Activated CD4-positive, alpha-beta memory T cell treated with anti-CD3 and anti-CD28 coated beads for 36 hours (primary cell): Measurements from ENCODE around the gene TOM1L2. TPM values are rescaled to one million over a fixed set of nuclear protein-coding genes. Genes with fewer than 3 reads are reported as not detected.
"Not testable (repeated sequence)": the region's sequence is repeated elsewhere in the genome, so short reads cannot be mapped to it uniquely, and the experiment has no call there.

Experiments used
- CTCF ChIA-PET: fragments of 350-600 bp; sonication (Branson Sonifier 250); formaldehyde crosslinking; loops from one replicate; lab custom pipeline; 2021; ENCODE audit warnings: antibody characterized with exemption, inconsistent platforms; lab: Charles Lee
- POLR2A ChIA-PET: fragments of 350-600 bp; sonication (Branson Sonifier 250); formaldehyde crosslinking; loops from one replicate; lab custom pipeline; 2021; ENCODE audit warnings: antibody characterized with exemption; lab: Charles Lee
- DNase-seq: peaks from one replicate; pipeline ENCODE4 v3.0.0-alpha.2; 2020
- H3K27ac Mint-ChIP-seq: one replicate; pipeline ENCODE4 v1.8.0; 2021; ENCODE audit warnings: mixed read lengths
- H3K27me3 Mint-ChIP-seq: one replicate; pipeline ENCODE4 v1.8.0; 2021; ENCODE audit warnings: mixed read lengths
- H3K36me3 Mint-ChIP-seq: one replicate; pipeline ENCODE4 v1.8.0; 2021; ENCODE audit warnings: mixed read lengths
- H3K4me1 Mint-ChIP-seq: one replicate; pipeline ENCODE4 v1.8.0; 2021; ENCODE audit warnings: low read depth, mixed read lengths
- H3K4me3 Mint-ChIP-seq: one replicate; pipeline ENCODE4 v1.8.0; 2021; ENCODE audit warnings: mild to moderate bottlenecking, mixed read lengths
- H3K9me3 Mint-ChIP-seq: one replicate; pipeline ENCODE4 v1.8.0; 2021; ENCODE audit warnings: mixed read lengths
- intact Hi-C: fragments of 100-400 bp; cut with micrococcal nuclease; formaldehyde crosslinking; loops from one replicate; pipeline ENCODE4 v1.15.1; 2023
- total RNA-seq, 2 experiments: library from RNA; stranded (reverse); gene quantifications; one replicate each; pipeline ENCODE4 v1.2.3, GENCODE V29; 2021

TOM1L2 gene
- total RNA-seq, 2 experiments from 2014 or later: 11.1 to 12.7 TPM

DNA sequence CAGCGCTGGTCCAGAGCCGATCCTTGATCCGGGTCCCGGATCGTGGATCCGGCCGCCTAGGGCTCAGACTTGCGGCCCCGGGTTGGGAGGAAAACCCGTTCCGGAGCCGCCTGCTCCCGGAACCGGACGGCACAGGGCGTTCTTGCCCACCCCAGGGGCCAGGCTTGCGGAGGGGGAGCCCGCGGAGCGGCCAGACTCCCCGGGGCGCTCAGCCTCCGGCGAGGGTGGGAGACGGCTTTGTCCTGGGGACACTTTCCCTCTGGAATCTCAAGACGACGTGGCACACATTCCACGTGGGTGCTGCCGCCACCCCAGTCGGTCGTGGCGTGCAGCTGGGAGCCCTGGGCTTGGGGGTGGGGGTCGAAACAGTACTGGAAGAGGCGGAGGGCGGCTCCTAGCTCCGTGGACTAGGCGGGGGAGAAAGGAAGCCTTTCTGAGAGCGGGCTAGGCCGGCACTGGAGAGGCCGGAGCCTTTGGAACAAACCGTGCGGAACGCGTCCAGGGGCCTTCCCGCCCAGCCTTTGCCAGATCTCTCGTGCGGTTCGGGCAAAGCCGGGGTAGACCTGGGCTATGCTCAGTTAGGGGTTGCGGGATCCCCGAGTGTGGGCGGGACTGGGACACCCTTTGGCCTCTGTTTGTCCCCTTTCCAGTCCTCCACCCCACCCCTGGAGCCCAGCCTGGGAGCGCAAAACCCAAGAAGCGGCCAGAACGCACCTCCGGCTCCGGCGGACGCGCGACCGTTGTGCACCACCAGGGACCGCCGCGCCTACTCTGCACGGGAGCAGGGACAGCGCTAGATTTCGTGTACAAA, 161.9 kb downstream of the TOM1L2 start:
- no peak for DNase-seq
- intact Hi-C loops: no loop called here
- POLR2A ChIA-PET: interaction anchor here (1.4 kb wide), 1 partner anchor 44 kb away, joined by 3 read pairs; no protein-coding TSS in a partner anchor
- CTCF ChIA-PET: interaction anchor here (9.5 kb wide), 1 partner anchor 48 kb away, joined by 173 read pairs; no protein-coding TSS in a partner anchor
- Mint-ChIP-seq H3K4me3 (no peak overlapping the region), H3K27ac (no peak overlapping the region), H3K27me3 (no peaks in the 10 kb centered on the region), H3K9me3 (no peaks in the 10 kb centered on the region), H3K4me1 (peaks cover 4% of the 10 kb centered on the region), H3K36me3 (peaks cover 21% of the 10 kb centered on the region)

DNA sequence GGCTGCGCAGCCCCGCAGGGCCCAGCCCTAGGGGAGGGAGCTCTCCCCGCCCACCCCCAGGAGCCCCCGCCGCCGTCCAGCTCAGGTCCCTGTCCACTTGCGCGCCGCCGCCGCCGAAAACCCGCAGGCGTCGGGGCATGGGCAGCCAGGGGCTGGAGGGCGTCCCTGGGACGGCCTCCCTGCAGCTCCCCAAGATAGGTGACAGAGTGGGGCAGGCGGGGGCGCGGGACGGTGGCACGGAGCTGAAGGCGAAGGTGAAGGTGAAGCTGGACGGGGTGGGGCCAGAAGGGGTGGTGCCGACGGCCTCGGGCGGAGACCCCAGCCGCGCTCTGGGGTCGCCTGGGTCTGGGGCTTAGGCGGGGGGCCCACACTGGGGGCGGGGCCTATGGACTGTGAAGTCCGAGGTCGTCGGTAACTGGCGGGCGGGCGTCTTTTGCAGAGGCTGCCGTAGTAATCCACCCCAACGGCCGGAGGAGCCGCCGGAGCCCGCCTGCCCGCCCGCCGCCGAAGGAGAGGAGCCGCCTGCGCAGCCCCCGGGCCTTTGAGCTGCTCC, 162.6 kb downstream of the TOM1L2 start:
- H3K27ac Mint-ChIP-seq: no peak overlapping the region
- ChIA-PET POLR2A (interaction anchor here (1.0 to 1.4 kb wide), 2 partner anchors 26 to 44 kb away, joined by 3 read pairs; no protein-coding TSS in a partner anchor), CTCF (interaction anchor here (9.5 kb wide), 1 partner anchor 49 kb away, joined by 173 read pairs; no protein-coding TSS in a partner anchor)
- no peaks in the 10 kb centered on the region for H3K9me3 Mint-ChIP-seq
- H3K36me3 Mint-ChIP-seq: peaks cover 18% of the 10 kb centered on the region
- intact Hi-C loops: no loop called here
- DNase-seq: no peak
- H3K27me3 Mint-ChIP-seq: no peaks in the 10 kb centered on the region
- H3K4me1 Mint-ChIP-seq: peaks cover 4% of the 10 kb centered on the region
- no peak overlapping the region for H3K4me3 Mint-ChIP-seq

DNA sequence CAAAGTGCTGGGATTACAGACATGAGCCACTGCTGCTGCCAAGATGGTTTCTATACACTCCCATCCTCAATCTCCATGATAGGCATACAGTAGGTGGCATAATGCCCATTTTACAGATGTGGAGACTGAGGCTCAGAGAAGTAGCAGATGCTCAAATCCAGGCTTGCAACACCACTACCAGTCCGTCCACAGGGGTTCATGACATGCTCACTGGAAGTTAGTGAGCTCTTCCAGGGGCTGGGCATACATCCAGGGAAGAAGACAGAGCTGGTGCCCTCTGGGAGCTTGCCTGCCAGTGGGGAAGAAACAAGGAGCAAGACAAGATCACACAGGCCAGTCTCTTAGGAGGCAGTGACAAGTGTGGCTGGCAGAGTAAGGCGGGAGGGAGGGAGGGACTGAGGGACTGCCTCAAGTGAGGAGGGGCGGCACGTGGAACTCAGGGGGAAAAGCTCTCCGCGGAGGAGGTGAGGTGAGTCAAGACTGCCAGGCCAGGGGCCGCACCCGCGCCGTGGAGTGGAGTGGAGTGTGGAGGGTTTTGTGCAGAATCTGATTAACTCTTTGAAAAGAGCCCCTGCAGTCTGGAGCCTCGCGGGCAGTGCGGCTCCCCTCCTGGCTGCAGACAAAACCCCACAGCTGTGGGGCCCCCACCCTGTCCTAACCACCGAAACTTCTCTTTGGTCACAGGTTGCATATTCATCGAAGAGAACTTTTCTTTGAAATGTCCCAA, 163.3 kb downstream of the TOM1L2 start:
- ChIA-PET POLR2A (interaction anchor here (1.0 to 1.4 kb wide), 3 partner anchors 27 to 45 kb away, joined by 3 read pairs; no protein-coding TSS in a partner anchor), CTCF (interaction anchor here (1.2 to 9.5 kb wide), 2 partner anchors 50 to 127 kb away, joined by 4 to 173 read pairs; no protein-coding TSS in a partner anchor)
- Mint-ChIP-seq H3K4me3 (no peak overlapping the region), H3K36me3 (peaks cover 18% of the 10 kb centered on the region), H3K27ac (no peak overlapping the region), H3K27me3 (no peaks in the 10 kb centered on the region), H3K9me3 (no peaks in the 10 kb centered on the region), H3K4me1 (peaks cover 4% of the 10 kb centered on the region)
- peak; percentile 26 for DNase-seq
- intact Hi-C loops: no loop called here

DNA sequence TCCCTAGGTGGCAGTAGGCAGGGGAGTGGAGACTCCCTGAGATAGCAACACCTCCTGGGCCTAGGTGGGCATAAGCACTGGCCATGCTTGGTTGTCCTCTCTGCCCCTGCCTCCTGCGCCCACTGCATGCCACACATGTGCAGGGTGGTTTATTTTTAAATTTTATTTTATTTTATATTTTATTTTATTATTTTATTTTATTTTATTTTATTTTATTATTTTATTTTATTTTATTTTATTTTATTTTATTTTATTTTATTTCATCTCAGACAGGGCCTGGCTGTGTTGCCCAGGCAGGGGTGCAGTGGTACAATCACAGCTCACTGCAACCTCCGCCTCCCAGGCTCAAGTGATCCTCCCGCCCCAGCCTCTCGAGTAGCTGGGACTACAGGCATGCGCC, 164.0 kb downstream of the TOM1L2 start:
- H3K4me1 Mint-ChIP-seq: not testable (repeated sequence)
- ChIA-PET CTCF (interaction anchor here (1.2 to 9.5 kb wide), 2 partner anchors 51 to 126 kb away, joined by 4 to 173 read pairs; no protein-coding TSS in a partner anchor), POLR2A (interaction anchor here (1.4 kb wide), 1 partner anchor 41 kb away, joined by 3 read pairs; no protein-coding TSS in a partner anchor)

DNA sequence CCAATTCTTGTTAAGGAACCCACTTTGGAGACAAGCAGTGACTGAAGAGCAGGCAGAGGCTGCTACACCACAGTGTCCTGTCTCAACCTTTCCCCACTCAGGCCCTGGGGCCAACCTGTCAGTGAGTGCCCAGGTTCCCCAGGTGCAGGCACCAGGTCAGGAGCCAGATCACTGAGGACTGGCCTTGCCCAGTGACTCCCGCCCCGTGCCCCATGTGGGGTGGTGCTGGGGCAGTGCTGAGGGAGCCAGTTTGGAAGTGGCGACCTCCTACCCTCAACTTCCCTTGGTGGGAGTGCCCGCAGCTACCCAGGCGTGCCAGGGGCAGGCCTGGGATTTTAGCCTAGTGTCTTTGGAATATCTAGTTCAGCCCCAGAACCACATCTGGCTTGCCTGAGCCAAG, 164.8 kb downstream of the TOM1L2 start:
- POLR2A ChIA-PET: interaction anchor here (1.4 kb wide), 1 partner anchor 40 kb away, joined by 3 read pairs; no protein-coding TSS in a partner anchor
- Mint-ChIP-seq H3K36me3 (peaks cover 14% of the 10 kb centered on the region), H3K4me3 (no peak overlapping the region), H3K9me3 (no peaks in the 10 kb centered on the region), H3K4me1 (peaks cover 4% of the 10 kb centered on the region), H3K27ac (no peak overlapping the region), H3K27me3 (no peaks in the 10 kb centered on the region)
- intact Hi-C loops: no loop called here
- no peak for DNase-seq
- CTCF ChIA-PET: interaction anchor here (1.2 to 9.5 kb wide), 2 partner anchors 51 to 126 kb away, joined by 4 to 173 read pairs; no protein-coding TSS in a partner anchor

More for the DNA sequence above, 164.0 kb downstream of the TOM1L2 start:
- H3K9me3 Mint-ChIP-seq, H3K4me3 Mint-ChIP-seq, DNase-seq, H3K27me3 Mint-ChIP-seq, intact Hi-C loops, H3K27ac Mint-ChIP-seq: not testable (repeated sequence)
- peaks cover 19% of the 10 kb centered on the region for H3K36me3 Mint-ChIP-seq

DNA sequence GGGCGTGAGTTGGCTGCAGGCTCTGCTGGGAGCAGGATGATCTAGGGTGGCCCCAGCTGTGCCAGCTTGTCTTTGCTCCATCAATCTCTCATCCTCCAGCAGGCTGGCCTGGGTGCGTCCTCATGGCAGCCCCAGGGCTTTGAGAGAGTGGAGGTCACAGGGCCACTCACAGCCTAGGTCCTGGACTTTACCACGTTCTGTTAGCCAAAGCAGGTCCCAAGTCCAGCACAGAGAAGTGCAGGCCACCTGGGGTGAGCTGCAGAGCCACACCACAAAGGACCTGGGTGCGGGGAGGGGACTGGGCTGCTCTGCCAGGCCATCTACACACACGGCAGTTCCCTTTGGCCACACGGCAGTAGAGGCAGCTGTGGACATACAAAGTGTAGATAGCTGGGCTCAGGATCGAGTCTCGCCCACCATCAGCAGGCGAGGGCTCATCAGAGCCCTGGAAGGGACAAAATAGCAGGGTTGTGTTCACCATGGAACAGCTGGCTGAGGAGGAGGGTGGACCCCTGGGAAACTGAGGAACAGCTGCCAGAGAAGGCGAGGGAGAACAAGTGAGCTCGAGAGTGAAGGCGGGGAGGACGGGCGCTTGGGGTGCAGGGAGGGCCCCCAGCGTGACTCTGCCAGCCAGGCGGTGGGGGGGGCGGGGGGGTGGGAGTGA, 165.5 kb downstream of the TOM1L2 start:
- Mint-ChIP-seq H3K27ac (no peak overlapping the region), H3K4me1 (peaks cover 4% of the 10 kb centered on the region), H3K9me3 (no peaks in the 10 kb centered on the region), H3K4me3 (no peak overlapping the region), H3K36me3 (peaks cover 13% of the 10 kb centered on the region), H3K27me3 (no peaks in the 10 kb centered on the region)
- DNase-seq: no peak
- ChIA-PET POLR2A (interaction anchor here (0.6 to 1.0 kb wide), 2 partner anchors 21 to 30 kb away, joined by 3 read pairs; partner anchors contain the start of gene SREBF1), CTCF (no interaction called here)
- intact Hi-C loops: no loop called here

DNA sequence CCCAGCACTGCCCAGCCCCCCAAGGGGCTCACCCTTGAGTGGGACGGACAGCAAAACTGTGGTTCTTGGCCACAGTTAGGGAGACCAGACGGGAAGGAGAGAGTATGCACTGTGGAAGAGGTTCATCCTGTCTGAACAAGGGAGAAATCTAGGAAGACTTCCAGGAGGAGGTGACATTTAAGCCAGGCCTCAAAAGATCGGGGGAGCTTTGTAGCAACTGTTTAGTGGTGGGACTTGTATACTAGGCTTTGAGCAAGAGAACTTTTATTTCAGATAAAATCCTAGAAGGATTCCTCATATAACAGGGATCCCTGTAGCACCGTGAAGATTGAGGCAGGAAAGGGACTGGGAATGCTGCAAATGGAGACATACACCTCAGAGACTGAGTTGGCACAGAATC, 166.2 kb downstream of the TOM1L2 start:
- CTCF ChIA-PET: no interaction called here
- no peaks in the 10 kb centered on the region for H3K27me3 Mint-ChIP-seq
- H3K27ac Mint-ChIP-seq: no peak overlapping the region
- POLR2A ChIA-PET: interaction anchor here (0.6 to 1.0 kb wide), 2 partner anchors 22 to 30 kb away, joined by 3 read pairs; partner anchors contain the start of gene SREBF1
- no peak for DNase-seq
- peaks cover 4% of the 10 kb centered on the region for H3K4me1 Mint-ChIP-seq
- intact Hi-C loops: no loop called here
- H3K4me3 Mint-ChIP-seq: no peak overlapping the region
- peaks cover 10% of the 10 kb centered on the region for H3K36me3 Mint-ChIP-seq
- H3K9me3 Mint-ChIP-seq: no peaks in the 10 kb centered on the region

DNA sequence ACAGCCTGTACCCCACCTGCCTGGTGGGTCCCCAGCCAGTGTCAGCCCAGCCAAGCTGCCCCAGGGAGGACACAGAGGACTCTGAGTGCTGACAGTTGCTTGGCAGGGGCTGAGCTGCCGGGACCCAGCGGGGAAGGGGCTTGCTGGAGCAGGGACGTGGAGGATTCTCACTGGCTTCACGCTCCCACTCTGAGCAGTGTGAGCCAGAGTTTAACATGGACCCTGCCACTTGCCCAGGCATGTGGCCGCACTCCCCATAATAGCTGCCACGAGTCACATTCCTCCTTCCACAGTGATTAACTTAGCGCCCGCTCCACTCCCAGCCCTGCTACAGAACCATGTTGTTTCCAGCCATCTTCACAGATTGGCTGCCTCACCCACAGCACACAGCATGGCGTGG, 166.6 kb downstream of the TOM1L2 start:
- H3K4me1 Mint-ChIP-seq: peaks cover 4% of the 10 kb centered on the region
- H3K4me3 Mint-ChIP-seq: no peak overlapping the region
- peaks cover 9% of the 10 kb centered on the region for H3K36me3 Mint-ChIP-seq
- no peaks in the 10 kb centered on the region for H3K27me3 Mint-ChIP-seq
- no peaks in the 10 kb centered on the region for H3K9me3 Mint-ChIP-seq
- ChIA-PET POLR2A (no interaction called here), CTCF (no interaction called here)
- no peak for DNase-seq
- no peak overlapping the region for H3K27ac Mint-ChIP-seq
- intact Hi-C loops: no loop called here

DNA sequence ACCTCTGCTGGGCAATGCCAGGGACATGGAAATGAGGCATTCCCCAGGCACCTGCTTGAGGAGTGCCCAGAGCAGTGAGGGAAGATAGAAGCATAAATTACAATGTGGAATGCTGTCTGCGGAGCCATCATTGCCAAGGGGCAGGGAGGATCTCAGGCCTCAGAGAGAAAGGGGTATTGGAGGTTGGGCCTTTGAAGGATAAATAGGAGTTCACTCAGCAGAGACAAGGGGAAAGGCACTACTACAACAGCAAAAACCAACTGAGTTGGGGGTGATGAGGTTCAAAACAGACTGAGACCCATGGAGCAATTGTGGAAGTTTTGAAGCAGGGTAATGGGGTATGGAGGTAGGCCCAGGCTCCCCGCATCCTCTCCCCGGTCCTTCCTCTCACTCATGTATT, 168.2 kb downstream of the TOM1L2 start:
- H3K4me3 Mint-ChIP-seq: no peak overlapping the region
- H3K36me3 Mint-ChIP-seq: peaks cover 4% of the 10 kb centered on the region
- H3K27me3 Mint-ChIP-seq: no peaks in the 10 kb centered on the region
- H3K9me3 Mint-ChIP-seq: no peaks in the 10 kb centered on the region
- H3K27ac Mint-ChIP-seq: no peak overlapping the region
- intact Hi-C loops: no loop called here
- POLR2A ChIA-PET: no interaction called here
- no peak for DNase-seq
- CTCF ChIA-PET: no interaction called here
- peaks cover 4% of the 10 kb centered on the region for H3K4me1 Mint-ChIP-seq

DNA sequence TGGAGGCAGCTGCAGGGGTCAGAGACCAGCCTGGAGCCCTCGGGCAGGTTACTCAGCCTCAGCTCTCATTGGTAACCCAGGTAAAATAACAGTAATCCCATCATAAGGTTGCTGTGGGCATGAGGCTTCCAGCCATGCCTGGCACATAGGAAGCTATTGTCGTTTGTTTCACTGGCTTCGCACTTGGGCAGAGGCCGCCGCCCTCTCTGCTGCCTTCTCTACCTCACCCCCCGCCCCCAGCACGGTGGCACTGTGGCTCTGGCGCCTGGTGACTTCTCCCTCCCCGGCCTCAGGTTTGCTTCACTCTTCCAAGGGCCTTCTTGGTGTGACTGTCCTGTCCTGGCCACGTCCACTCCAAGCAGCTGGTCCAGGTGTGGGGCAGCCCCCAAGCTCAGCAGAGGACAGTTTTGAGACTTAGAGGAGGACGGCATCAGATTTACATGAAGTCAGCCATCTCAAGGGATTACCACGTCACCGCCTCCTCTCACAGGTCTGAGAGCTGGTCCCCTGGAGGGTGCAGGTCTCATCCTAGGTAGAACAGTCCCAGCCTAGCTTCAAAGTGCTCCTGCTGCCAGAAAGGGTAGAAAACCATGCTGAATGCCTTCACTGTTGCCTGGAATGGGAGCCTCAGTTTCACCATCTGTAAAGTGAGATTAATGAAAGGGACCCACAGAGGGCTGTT, 170.3 kb downstream of the TOM1L2 start:
- no peak overlapping the region for H3K4me3 Mint-ChIP-seq
- CTCF ChIA-PET: interaction anchor here (2.0 to 2.2 kb wide), 2 partner anchors 11 to 58 kb away, joined by 7 to 9 read pairs; no protein-coding TSS in a partner anchor
- H3K4me1 Mint-ChIP-seq: no peaks in the 10 kb centered on the region
- no peaks in the 10 kb centered on the region for H3K9me3 Mint-ChIP-seq
- no peak for DNase-seq
- H3K27ac Mint-ChIP-seq: no peak overlapping the region
- intact Hi-C loops: no loop called here
- H3K27me3 Mint-ChIP-seq: no peaks in the 10 kb centered on the region
- H3K36me3 Mint-ChIP-seq: peaks cover 7% of the 10 kb centered on the region
- POLR2A ChIA-PET: no interaction called here
